ENCODE measurements around the gene LY6G6D.
"Not testable (repeated sequence)": the region's sequence is repeated elsewhere in the genome, so short reads cannot be mapped to it uniquely, and the experiment has no call there.

Gene LY6G6D

GRCh38 chr6:31692886-31693285 is 22.3 kb upstream of the LY6G6D start:
- DNase-seq, result no peak

GRCh38 chr6:31693535-31693934 is 21.6 kb upstream of the LY6G6D start:
- DNase-seq, result no peak

- no peak for DNase-seq
These were observed 17.6 kb upstream of the LY6G6D start for GRCh38 chr6:31697555-31697954.

- no peak for DNase-seq
These were observed 14.3 kb upstream of the LY6G6D start for GRCh38 chr6:31700740-31701401.

GRCh38 chr6:31701666-31702404 is 13.3 kb upstream of the LY6G6D start:
- no peak for DNase-seq

GRCh38 chr6:31702405-31702818 is 12.7 kb upstream of the LY6G6D start:
- DNase-seq, result peak; percentile 48

- peak; percentile 98 for DNase-seq
These were observed 12.1 kb upstream of the LY6G6D start, which contains the start of gene ABHD16A for GRCh38 chr6:31702819-31703716. ABHD16A (minus strand) TSS chr6:31703324; CDS start chr6:31703281, 43 bp downstream.

GRCh38 chr6:31705931-31706330 is 9.2 kb upstream of the LY6G6D start:
- no peak for DNase-seq

- no peak for DNase-seq
These were observed 8.5 kb upstream of the LY6G6D start, which contains the start of gene LY6G6F for GRCh38 chr6:31706599-31706998. LY6G6F (plus strand) TSS chr6:31706866; CDS start chr6:31706907, 41 bp downstream.

- no peak for DNase-seq
These were observed 7.4 kb upstream of the LY6G6D start for GRCh38 chr6:31707701-31708100.

- no peak for DNase-seq
These were observed 6.9 kb upstream of the LY6G6D start for GRCh38 chr6:31708224-31708623.

GRCh38 chr6:31709157-31709556 is 6.0 kb upstream of the LY6G6D start:
- not testable (repeated sequence) for DNase-seq

GRCh38 chr6:31710523-31711219 is 4.5 kb upstream of the LY6G6D start:
- DNase-seq, result no peak

- DNase-seq, result no peak
These were observed 3.9 kb upstream of the LY6G6D start for GRCh38 chr6:31711233-31711632.

- no peak for DNase-seq
These were observed 2.9 kb upstream of the LY6G6D start for GRCh38 chr6:31712296-31712695.

GRCh38 chr6:31713465-31713864 is 1.7 kb upstream of the LY6G6D start:
- DNase-seq, result no peak

- no peak for DNase-seq
These were observed 1.0 kb upstream of the LY6G6D start for GRCh38 chr6:31713991-31714684.

- DNase-seq, result no peak
These were observed 2.5 kb downstream of the LY6G6D start for GRCh38 chr6:31717499-31718222.

GRCh38 chr6:31718265-31718664 is 3.1 kb downstream of the LY6G6D start:
- no peak for DNase-seq

GRCh38 chr6:31719001-31719400 is 3.9 kb downstream of the LY6G6D start:
- DNase-seq, result no peak

GRCh38 chr6:31720196-31720770 is 5.1 kb downstream of the LY6G6D start:
- no peak for DNase-seq

Measured in midbrain (tissue), 1 donor.